Measurements from ENCODE around the gene NTM.
"Not testable (repeated sequence)": the region's sequence is repeated elsewhere in the genome, so short reads cannot be mapped to it uniquely, and the experiment has no call there.

The NTM gene

DNA sequence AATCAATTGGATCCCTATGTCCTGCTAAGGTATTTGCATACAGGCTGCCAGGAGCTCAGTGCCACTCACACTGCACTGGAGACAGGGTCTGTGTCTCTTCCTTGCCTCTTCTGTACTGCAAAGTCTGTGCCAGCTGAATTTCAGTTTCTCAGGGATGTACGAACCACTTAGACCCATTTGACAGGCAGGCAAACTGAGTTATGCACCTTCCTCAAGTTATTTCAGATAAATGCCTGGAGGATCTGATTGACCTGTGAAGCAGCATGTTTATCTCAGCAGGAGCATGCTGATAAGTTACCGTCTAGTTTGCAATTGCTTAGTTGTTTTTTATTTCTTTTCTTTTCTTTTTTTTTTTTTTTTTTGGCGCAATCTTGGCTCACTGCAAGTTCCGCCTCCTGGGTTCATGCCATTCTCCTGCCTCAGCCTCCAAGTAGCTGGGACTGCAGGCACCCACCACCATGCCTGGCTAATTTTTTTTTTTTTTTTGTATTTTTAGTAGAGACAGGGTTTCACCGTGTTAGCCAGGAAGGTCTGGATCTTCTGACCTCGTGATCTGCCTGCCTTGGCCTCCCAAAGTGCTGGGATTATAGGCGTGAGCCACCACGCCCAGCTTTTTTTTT, 54.0 kb downstream of the NTM start:
- DNase-seq, result not testable (repeated sequence)

DNA sequence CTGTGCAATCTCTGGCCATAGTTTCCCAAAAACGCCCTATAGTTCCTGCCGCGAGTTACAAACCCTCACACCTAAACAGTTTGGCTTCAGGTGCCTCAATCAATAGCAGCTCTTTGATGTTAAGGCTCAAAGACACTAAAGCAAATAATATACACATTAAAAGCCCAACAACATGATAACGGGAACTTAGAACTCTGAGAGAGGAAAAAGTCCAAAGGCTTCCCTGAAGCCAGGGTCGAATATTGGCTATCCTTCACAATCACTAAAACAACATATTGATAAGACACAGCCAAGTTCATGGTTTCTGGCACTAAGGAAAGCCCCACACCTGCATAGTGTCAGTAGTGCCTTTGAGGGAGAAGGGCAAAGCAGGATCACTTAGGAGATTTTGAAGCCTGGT, 54.9 kb downstream of the NTM start:
- DNase-seq, result no peak

DNA sequence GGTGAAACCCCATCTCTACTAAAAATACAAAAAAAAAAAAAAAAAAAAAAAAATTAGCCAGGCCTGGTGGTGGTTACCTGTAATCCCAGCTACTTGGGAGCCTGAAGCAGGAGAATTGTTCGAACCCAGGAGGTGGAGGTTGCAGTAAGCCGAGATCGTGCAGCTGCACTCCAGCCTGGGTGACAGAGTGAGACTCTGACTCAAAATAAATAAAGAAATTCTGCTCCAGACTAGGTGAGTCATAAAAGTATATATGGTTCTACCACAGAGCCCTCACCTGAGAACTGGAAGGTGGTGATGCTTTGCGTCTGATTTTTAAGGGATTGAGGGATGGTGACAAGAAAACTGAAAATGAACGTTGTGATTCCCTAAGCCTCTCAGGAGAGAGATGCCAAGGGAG, 58.4 kb downstream of the NTM start:
- DNase-seq, result no peak

DNA sequence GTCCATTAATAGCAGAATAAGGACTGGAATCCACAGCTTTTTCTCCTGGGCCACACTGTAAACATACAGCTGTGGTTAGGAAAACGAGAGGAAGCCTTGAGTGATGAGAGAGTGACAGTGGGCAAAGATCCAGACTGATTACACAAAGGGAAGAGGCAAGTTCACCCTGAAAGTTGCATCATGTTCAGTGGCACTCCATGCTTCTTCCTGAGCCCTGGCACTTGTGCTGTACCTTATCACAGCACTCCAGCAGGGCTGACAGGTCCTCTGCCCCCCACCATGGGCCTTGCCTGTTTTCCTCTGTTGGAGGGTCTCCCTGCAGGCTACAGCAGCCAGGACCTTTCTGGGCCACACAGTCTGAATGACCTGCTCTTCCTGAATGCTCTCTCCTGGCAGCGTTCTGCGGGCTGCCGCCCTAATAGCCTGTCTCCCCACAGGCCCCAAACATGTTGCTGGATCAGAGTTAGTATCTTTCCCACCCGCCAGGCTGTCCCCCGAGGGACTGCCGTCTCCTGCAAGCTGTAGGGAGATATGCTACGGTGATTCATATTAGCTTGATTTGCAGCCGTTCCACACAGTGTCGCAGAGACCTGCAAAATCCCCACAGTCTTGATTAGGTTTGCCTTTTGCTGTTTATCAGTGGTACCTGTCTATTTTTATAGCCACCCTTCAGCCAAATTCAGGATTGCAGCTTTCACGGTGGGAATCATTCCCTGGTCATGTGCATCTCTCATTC, 60.2 kb downstream of the NTM start:
- DNase-seq, result no peak

DNA sequence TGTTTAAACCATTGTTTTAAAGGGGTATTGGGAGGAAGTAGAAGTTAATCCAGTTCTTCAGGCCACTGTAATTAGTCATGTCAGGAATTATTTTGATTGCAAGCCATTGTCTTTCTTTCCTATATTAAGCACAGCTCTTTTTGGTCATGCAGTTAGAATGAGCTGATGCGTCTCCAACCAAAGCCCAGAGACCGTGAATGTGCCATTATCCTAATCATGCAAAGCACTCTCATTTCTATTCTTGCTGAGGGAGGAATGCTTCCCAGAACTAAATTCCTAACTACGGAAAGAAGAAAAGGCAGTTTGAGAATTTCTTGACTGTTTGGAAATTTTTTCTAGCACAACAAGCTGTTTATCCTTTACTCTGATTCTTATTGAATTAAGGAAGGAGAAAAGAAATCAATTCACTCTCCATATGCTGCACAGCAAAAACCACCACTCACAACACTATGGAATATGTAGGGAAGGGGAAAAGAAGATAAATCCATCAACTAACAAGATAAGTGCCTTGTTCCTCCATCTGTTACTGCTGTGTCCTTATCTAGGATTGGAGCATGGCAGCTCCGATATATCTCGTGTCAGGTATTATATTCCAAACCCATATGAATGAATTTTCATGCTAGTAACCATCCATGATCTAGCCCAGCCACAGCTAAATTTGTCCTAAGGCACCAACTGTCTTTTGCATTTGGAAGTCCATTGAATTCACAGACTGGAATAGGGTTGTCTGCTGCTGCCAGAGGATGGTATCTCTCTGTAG, 70.8 kb downstream of the NTM start:
- DNase-seq, result no peak

DNA sequence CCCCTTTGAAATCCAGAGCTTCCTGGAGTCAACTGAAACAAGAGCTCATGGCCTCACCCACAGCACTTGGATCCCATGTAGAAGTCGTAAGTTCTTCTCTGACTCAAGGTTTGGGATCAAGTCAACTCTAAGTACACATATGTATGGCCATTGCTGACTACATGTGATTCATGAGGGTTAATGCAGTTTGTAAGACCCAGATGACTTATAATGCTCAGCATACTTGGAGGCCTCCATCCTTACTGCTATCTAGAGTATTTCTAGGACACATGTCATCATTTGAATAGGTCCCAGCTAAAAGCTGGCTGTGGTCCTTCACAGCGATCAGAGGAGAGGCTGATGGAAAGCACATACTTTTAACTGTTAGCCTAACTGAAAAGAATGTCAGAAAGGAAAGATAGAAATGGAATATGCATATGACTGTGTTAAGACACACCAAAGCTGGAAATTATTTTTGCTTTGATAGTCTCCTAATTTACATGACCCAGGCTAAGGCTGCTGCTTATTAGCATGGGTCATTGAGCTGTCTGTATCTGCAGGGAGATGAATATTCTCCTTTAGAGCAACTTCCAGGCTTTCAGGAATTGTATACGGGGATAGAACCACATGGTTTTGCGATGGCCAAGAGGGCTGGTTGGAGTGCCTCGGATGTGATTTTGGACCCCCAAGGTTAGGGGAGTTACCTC, 76.3 kb downstream of the NTM start:
- no peak for DNase-seq

DNA sequence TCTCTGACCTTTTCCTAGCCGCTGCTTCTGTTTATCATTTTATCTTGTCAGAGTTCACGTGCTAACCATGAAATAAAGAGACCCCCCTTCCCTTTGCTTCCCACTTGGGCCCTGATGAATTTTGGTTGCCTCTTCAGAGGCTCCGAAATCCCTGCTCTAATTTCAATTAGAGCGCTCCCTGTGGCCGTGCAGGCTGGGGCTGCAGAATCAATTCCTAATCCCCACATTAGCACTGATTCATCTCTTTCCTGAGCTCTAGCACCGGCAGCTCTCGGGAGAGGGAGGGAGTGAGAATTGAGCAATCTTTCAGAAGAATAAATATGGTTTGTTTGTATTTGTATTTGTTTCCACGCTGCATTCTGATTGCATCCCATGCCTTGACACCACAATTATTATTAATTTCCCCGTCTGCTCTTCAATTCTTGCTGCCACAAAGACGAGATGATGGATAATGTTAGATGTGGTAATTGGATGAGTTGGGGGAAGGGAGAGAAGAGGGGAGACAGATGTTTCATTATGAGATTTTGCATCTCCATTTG, 76.9 kb downstream of the NTM start:
- no peak for DNase-seq

DNA sequence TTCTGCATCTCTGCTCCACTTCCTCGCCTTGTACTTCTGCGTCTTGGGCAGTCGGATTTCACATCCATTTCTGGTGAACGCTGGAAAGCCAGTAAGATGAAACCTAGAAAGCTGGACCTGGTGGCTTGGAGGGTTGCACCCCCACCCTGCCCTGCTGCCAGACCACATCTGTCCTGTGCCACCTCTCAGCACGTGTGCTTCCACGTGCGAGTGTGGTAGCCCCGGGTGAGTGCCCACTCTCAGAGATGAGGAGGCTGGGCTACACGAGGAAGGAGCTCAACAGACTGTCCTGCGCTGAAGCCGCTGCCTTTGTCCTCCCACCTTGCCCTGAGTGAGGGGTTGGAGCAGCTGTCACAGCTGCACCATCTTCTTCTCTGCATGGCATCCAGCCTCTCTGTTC, 77.5 kb downstream of the NTM start:
- no peak for DNase-seq

DNA sequence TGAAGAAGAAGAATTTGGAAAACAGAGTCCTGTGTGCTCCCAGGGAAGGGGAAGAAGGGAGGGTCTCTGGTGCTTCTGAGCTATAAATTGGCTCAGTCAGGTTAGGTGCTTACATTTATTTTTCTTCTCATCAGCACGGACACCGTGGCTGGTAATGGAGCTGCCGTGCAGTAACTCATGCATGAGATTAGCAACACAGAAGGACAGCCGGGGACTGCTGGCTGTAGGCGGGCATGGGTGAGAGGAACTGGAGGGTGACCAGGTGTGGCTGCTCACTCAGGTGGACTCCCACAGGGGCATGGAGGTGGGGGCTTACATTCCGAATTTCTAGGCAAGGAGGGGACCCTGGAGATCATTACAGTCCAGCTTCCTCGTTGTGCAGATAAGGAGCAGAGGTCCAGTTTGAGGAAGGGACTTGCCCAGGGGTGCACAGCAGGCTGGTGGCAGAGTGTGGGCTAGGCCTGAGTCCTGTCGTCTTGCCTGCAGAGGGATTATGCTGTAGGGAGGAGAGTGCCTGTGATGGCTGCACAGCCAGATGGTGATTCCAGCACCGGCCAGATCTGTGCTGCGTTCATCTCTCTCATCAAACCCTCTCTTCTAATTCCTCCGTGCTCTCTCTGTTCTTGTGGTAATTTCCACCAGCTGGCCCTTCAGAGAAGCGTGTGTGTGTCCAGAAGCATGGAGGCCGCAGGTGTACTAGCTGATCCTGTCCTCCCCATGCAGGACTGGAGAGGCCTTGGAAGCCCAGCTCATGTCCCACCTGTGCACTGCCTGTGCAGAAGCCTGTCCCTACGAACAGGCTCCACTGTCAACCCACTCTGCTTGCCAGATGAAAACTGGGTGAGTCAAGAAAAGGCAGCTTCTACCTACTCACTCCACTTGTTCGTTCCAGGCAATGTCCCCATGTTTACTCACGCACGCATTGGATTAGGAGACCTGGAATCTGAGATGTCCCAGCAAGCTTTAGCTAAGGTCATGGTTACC, 78.9 kb downstream of the NTM start:
- DNase-seq, result no peak

DNA sequence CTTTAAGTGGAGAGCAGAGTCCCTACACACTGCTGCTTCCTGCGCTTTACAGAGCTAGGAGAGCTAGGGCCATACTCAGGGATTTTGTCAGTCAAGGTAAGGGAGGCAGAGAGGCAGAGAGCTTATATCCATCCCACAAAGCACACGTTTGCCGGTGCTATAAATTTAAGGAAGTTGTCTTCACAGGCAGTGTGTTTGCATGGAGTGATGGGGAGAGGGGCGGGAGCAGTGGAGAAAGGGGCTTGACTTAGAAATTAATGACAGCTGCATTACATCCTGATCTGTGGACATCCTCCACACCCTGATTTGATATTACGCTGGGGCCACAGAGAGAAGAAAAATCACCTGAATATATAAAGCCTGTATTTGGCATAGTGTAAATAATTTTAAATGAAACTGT, 84.1 kb downstream of the NTM start:
- no peak for DNase-seq

DNA sequence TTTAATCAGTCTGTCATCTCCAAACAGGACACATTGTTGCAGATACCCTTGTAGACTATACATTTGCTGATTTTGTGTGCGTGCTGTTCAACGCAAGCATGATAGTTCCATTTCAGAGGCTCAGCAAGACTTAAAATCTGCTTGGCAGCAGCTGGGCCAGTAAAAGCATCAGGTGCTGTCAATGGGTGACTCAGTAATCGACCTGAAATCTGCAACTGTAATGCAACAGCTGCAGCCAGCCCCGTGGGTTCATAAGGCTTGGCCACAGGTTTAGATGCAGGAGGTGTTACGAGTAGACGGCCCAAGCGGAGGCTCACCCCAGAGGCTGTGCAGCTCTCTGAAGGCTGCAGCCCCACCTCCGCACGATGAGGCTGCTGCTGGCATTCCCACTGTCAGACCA, 84.6 kb downstream of the NTM start:
- no peak for DNase-seq

DNA sequence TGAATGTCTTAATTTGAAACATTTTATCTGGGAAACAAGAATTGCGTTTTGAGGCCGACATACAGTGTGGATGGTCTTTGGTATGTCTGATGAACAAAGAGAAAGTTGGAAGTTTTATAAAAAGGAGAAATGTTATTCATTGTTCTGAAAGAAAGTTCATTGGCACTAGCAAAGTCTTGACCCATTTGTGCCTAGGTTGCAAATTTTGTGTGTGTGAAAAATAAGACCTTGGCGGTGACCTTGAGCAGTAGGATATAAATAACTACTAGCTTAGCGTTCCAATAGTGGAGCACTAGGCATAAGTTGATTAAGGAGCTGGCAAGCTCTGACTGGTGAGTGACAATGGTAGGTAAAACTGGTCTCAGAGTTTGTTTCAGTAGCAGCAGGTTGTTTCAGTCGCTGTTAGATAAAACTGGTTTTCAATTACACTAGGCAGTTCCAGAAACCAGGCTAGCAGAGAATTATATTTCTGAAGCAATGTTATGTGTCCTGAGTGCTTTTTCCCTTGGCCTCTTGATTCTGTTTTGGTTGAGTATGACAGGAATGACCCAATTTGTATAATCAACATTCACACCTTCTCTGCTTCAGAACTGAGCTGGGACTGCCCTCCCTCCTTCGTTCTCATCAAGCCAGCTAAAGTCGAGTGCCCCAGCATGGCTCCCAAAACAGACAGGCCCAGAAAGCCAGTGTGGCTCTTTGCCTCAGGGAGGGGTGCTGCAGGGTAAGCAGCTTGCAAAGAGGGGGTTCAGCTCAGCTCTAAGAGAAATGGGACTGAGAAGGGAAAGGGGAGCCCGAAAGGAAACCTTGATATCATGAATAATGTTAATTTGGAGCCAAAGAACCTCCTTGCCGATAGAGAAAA, 85.7 kb downstream of the NTM start:
- DNase-seq, result no peak

DNA sequence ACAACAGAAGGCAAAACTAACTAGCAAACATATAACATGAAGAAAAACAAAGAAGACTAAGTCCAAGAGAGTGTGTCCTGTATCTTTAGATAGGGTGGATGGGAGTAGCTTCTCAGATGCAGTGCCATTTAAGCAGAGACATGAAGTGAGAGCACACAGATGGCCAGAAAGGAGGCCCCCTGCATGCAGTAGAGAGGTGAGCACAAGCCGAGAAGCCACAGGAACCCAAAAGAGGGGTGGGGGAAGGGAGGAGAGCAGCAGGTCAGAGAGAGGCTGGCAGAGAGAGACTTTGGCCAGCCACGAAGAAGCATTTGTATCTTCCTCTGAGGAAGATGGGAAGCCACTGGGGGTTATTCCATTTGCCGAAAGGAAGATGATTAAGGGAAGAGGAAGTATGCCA, 86.7 kb downstream of the NTM start:
- no peak for DNase-seq

DNA sequence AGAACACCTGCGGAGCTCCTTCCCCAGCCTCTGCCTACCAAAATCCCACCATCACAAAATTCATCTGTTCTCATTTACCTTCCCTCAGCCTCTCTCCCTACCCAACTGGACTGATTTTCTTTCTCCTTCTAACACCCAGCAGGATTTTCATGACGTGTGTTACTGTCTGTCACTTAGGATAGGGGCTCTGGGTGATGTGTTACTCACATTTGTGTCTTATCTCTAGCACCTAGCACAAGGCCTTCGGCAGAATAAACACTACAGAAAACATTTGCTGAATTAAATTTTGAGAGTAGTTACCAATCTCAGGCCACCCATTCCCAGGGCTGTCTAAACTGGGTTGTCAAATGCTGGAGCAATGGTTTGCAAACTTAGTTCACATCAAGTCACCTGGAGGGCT, 88.0 kb downstream of the NTM start:
- DNase-seq, result no peak

DNA sequence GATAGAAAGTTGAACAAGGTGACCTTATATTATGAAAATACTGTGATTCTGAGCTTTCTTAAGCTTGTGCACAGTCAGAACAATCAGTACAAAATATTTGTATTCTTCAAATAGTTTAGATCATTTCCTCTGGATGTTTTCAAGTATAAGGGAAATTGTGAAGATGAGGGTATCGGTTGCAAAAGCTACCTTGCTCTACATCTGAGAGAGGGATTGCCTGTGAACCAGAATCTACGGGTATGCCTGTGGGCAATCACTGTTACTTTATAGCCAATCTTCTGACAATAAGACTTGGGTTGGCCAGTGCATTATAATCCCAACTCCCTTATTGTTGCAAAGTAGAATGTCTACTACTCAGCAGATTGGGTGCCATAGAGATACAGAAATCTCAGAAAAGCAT, 90.5 kb downstream of the NTM start:
- no peak for DNase-seq

DNA sequence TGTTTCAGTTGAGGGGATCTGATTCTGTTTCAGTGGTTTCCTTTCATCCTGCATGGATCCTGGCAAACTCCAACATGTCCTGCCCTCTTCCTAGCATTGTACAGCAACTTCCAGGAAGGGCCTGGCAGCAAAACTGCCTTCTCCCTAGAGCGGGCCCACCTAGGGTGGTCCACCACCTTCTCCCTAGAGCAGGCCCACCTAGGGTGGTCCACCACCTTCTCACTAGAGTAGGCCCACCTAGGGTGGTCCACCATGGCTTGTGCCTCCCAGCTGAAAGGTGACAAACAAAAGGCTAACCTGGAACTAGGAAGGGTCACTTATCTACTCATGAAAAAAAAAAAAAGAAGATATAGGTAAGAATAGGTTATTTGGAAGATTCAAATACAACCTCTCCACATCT, 92.2 kb downstream of the NTM start:
- no peak for DNase-seq

DNA sequence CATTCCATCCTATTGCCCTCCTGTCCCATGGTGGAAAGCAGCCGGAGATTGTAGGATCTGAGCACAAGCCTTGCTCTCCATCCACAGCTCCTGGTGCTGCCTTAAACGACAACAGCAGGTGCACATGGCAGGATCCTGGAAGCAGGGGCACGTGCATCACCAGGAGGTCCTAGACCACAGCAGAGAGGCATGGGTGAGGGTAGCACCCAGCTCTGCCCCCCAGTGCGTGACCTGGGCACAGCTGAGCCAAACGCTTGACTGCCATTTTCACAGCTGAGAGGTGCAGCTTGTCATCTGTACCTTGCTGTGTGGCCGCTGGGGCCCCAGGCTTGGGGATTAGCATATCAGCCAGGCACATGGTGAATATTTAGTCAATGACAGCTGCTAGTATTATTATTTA, 92.7 kb downstream of the NTM start:
- DNase-seq, result no peak

DNA sequence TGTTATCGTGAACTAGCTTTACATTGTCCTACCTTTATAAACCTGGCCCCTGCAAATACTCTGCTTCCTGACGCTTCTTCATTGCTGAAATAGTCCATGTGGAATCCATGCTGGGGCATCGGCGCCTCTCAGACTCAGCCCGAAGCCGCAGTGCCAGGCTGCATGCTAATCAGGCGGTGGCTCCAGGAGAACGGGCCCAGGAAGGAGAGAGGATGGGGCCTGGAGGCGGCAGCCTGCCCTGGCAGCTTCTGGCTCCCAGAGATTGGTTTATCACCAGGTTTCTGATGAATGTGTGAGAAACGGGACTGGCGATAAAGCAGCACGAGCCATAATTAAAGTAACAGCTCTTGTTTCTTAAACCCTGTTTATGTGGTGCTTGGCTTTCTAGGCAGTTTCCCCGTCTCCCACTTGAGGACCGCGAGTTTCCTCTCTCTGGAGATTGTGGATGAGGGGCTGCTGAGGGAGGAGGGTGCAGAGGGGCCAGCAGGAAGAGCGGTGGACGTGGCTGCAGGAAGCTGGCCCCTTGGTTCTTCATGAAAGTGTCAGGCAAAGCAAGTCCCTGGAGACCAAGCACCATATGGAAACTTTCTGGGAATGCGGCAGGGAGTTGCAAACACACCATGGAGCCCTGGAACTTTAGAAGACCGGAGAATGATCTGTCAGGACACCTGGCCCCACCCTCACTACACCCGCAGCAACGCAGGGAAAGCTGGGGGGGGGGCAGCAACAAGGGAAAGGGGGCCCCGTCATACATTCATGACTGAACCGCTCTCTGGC, 93.4 kb downstream of the NTM start:
- DNase-seq, result no peak

DNA sequence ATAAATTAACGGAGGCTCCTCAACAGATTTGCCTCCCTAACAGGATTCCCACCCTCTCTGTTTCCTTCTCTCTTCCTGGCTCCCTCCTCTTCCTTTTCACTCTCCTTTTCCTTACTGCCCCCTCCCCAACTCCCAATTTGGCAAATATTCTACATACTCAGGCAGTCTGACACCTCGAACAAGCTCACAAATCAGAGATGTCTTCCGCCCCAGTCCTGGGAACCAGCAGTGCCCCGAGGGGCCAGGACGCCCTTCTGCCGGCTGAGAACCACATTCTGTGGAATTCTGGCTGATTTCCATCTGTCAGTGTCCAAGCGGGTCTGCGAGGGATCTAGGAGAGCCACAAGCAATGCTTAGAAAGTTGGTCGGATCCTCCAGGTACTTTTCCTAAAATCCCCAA, 94.0 kb downstream of the NTM start:
- no peak for DNase-seq

DNA sequence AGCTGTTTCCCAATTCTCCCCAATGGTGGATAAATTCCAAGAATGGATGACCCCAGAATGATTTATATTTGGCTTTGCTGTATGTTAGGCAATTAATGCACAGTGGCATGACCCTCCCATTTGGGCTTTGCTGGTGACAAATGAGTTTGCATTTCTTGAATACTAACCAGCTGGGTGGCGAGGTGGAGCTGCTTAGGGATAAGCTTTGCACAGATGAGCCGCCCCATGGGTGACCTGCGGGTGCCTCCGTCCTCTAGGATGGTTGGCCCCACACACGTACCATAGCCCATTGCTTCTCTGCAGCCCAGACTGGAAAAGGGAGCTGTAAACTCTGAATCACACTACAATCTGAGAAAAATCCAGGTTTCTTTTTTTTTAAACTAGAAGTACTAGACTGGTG, 94.6 kb downstream of the NTM start:
- no peak for DNase-seq
